K562 (cell line): ENCODE measurements around the gene LOXHD1.

ENCODE experiments used
- CEBPB ChIP-seq: fragments of 450-650 bp; IDR thresholded peaks from 2 replicates; pipeline ENCODE4 v1.6.1; 2016; ENCODE audit warnings: missing genetic modification characterization, missing compliant biosample characterization
- MEIS2 ChIP-seq: fragments of 450-650 bp; IDR thresholded peaks from 2 replicates; pipeline ENCODE4 v1.6.1; 2014; ENCODE audit warnings: mild to moderate bottlenecking; ENCODE audit not compliant: partially characterized antibody
- POLR2AphosphoS5 ChIP-seq: IDR thresholded peaks from 2 replicates; pipeline ENCODE4 v1.6.1; 2011; ENCODE audit warnings: mild to moderate bottlenecking, low read depth, low read length, moderate library complexity; ENCODE audit not compliant: control insufficient read depth, insufficient read depth
- TF ChIP-seq, protein P1 (sequence below): IDR thresholded peaks from 3 replicates; pipeline ENCODE4 v1.6.1; 2011; ENCODE audit warnings: borderline replicate concordance, mild to moderate bottlenecking, moderate library complexity; ENCODE audit not compliant: insufficient read length; ENCODE audit errors: extremely low read depth

DNA sequence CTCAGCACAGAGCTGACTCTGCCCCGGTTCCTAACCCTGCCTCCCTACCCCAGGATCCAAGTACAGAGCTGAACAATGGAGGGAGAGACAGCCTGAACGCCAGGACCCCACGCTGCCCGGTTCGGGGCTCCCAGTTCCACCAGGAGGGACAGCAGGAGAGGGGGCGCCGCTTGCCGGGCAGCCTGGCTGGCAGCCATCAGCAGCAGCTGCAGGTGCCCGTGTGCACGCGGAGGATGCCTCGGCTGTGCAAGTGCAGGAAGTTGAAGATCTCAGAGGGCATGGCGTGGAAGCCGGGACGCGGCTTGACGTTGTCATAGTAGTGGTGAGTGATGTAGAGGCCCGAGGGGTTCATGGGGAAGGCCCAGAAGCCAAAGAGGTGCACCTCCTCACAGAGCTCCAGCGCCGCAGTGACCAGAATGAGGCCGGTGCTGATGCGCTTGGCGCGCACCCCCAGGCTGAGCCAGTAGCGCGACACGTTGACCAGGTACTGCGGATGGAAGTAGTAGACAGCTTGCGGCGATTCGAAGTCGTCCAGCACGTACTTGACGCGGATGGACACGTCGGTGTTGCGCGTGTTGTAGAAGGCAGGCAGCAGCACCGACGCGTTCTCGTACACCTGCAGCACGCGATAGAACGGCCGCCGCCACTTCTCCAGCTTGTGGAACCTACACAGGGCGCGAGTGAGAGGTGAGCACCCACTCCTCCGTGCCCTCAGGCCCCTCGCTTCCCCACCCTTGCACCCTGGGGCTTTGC is 23.0 kb upstream of the LOXHD1 start:
- no peak for TF ChIP-seq CEBPB (tag)
- TF ChIP-seq, protein P1, sequence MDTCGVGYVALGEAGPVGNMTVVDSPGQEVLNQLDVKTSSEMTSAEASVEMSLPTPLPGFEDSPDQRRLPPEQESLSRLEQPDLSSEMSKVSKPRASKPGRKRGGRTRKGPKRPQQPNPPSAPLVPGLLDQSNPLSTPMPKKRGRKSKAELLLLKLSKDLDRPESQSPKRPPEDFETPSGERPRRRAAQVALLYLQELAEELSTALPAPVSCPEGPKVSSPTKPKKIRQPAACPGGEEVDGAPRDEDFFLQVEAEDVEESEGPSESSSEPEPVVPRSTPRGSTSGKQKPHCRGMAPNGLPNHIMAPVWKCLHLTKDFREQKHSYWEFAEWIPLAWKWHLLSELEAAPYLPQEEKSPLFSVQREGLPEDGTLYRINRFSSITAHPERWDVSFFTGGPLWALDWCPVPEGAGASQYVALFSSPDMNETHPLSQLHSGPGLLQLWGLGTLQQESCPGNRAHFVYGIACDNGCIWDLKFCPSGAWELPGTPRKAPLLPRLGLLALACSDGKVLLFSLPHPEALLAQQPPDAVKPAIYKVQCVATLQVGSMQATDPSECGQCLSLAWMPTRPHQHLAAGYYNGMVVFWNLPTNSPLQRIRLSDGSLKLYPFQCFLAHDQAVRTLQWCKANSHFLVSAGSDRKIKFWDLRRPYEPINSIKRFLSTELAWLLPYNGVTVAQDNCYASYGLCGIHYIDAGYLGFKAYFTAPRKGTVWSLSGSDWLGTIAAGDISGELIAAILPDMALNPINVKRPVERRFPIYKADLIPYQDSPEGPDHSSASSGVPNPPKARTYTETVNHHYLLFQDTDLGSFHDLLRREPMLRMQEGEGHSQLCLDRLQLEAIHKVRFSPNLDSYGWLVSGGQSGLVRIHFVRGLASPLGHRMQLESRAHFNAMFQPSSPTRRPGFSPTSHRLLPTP: no peak
- no peak for TF ChIP-seq MEIS2
- TF ChIP-seq POLR2AphosphoS5: no peak
